Trophoblast cell (in vitro differentiated cells and primary cell): ENCODE data around the gene FHAD1.

Source experiments
- DNase-seq, 2 donors: peaks; one replicate each; pipeline ENCODE4 v3.0.0-alpha.2; 2016
- H2AFZ ChIP-seq: 2 replicates; pipeline ENCODE4 v1.6.1; 2013; ENCODE audit warnings: low read length, moderate library complexity, mild to moderate bottlenecking; ENCODE audit not compliant: insufficient read depth, poor library complexity
- H2AK5ac ChIP-seq: 2 replicates; pipeline ENCODE4 v1.6.1; 2013; ENCODE audit warnings: mild to moderate bottlenecking, low read length
- H2BK120ac ChIP-seq: 2 replicates; pipeline ENCODE4 v1.6.1; 2013; ENCODE audit warnings: low read length, mild to moderate bottlenecking, moderate library complexity; ENCODE audit not compliant: insufficient read depth, poor library complexity
- H2BK12ac ChIP-seq: 2 replicates; pipeline ENCODE4 v1.6.1; 2013; ENCODE audit warnings: mild to moderate bottlenecking, low read length, moderate library complexity
- H2BK5ac ChIP-seq: 2 replicates; pipeline ENCODE4 v1.6.1; 2013; ENCODE audit warnings: low read length, low read depth, moderate library complexity, mild to moderate bottlenecking; ENCODE audit not compliant: poor library complexity
- H3K14ac ChIP-seq: 2 replicates; pipeline ENCODE4 v1.6.1; 2013; ENCODE audit warnings: mild to moderate bottlenecking, low read length
- H3K18ac ChIP-seq: 2 replicates; pipeline ENCODE4 v1.6.1; 2013; ENCODE audit warnings: mild to moderate bottlenecking, low read length
- H3K23ac ChIP-seq: 2 replicates; pipeline ENCODE4 v1.6.1; 2013; ENCODE audit warnings: low read length
- H3K27ac ChIP-seq: 2 replicates; pipeline ENCODE4 v1.5.1; 2013; ENCODE audit warnings: low read depth, mild to moderate bottlenecking, inconsistent platforms, low read length, moderate library complexity
- H3K27me3 ChIP-seq: 2 replicates; pipeline ENCODE4 v1.6.1; 2013; ENCODE audit warnings: inconsistent platforms, mild to moderate bottlenecking, low read length, moderate library complexity; ENCODE audit not compliant: insufficient read depth
- H3K36me3 ChIP-seq, 2 experiments: 1 replicate in 1 of 2; 2 replicates in 1 of 2; pipeline ENCODE4 v1.6.1; 2013; ENCODE audit warnings: low read length in 2 of 2, mild to moderate bottlenecking in 2 of 2, moderate library complexity in 1 of 2; ENCODE audit not compliant: insufficient read depth in 2 of 2, control insufficient read depth in 1 of 2
- H3K4ac ChIP-seq: 2 replicates; pipeline ENCODE4 v1.6.1; 2013; ENCODE audit warnings: low read depth, mild to moderate bottlenecking, low read length, moderate library complexity
- H3K4me1 ChIP-seq, 2 experiments: 1 replicate in 1 of 2; 2 replicates in 1 of 2; pipeline ENCODE4 v1.6.1; 2013; ENCODE audit warnings: low read length in 2 of 2, mild to moderate bottlenecking in 2 of 2, moderate library complexity in 1 of 2; ENCODE audit not compliant: insufficient read depth in 2 of 2, control insufficient read depth in 1 of 2
- H3K4me2 ChIP-seq: 2 replicates; pipeline ENCODE4 v1.6.1; 2013; ENCODE audit warnings: inconsistent platforms, mild to moderate bottlenecking, low read length, moderate library complexity
- H3K4me3 ChIP-seq: 2 replicates; pipeline ENCODE4 v1.5.1; 2013; ENCODE audit warnings: mild to moderate bottlenecking, low read depth, low read length, inconsistent platforms
- H3K79me1 ChIP-seq: one replicate; pipeline ENCODE4 v1.6.1; 2013; ENCODE audit warnings: low read length
- H3K79me2 ChIP-seq: 2 replicates; pipeline ENCODE4 v1.6.1; 2013; ENCODE audit warnings: low read length, mild to moderate bottlenecking; ENCODE audit not compliant: control insufficient read depth, insufficient read depth, poor library complexity
- H3K9ac ChIP-seq: 2 replicates; pipeline ENCODE4 v1.6.1; 2013; ENCODE audit warnings: mild to moderate bottlenecking, low read length
- H3K9me3 ChIP-seq: 2 replicates; pipeline ENCODE4 v1.6.1; 2013; ENCODE audit warnings: low read depth, mild to moderate bottlenecking, control low read depth, inconsistent platforms, low read length; ENCODE audit not compliant: insufficient read depth
- H4K12ac ChIP-seq: 2 replicates; pipeline ENCODE4 v1.6.1; 2013; ENCODE audit warnings: low read depth, mild to moderate bottlenecking, low read length, moderate library complexity
- H4K8ac ChIP-seq: 2 replicates; pipeline ENCODE4 v1.6.1; 2013; ENCODE audit warnings: low read depth, mild to moderate bottlenecking, low read length, moderate library complexity
- H4K91ac ChIP-seq: one replicate; pipeline ENCODE4 v1.6.1; 2013; ENCODE audit warnings: low read depth, mild to moderate bottlenecking, low read length, moderate library complexity
- WGBS: extraction: QIAGEN DNeasy Blood & Tissue Kit; methylation state at CpG from one replicate; pipeline ENCODE4 v1.1.7; 2013; ENCODE audit warnings: missing lambda C conversion rate; ENCODE audit not compliant: insufficient read length, insufficient coverage; ENCODE audit errors: extremely low coverage; 5-methylcytosine and 5-hydroxymethylcytosine counted together

Gene FHAD1

DNA sequence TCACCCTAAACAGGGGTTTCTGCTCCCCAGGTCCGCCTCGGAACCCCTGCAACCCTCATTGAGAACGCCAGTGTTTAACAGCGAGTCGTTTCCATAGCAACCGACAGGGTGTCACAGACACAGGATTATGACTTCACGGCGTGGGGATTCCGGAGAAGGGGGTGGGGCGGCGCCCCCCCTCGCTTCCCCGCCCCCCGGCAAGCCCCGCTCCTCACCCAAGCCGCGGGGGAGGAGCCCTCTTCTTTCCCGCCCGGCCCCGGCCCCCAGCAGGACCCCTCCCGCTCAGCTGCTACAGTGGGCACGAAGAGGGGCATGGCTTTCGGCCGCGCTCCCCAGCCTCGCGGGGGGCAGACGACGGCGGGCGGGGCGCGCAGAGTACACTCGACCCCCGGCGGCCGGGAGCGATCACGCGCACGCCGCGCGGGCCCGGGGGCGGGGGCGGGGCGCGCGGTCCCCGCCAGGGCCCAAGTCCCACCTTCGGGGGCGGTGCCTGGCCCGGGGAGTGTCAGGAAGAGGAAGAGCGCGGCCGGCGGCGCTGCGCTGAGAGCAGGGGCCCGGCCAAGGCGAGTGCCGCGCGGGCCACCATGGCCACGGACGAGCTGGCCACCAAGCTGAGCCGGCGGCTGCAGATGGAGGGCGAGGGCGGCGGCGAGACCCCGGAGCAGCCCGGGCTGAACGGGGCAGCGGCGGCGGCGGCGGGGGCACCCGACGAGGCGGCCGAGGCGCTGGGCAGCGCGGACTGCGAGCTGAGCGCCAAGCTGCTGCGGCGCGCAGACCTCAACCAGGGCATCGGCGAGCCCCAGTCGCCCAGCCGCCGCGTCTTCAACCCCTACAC, 162.6 kb downstream of the FHAD1 start, which contains the start of gene EFHD2:
TSS of gene EFHD2 (plus strand) at position 501 of the 835 bp plus-strand sequence. CDS start at position 585, 84 bp downstream.
- Histone ChIP-seq H3K18ac (peak within 1 kb of the TSS; percentile 64), H3K9me3 (no peaks in the 10 kb centered on the region), H2AK5ac (peak within 1 kb of the TSS; percentile 50), H3K36me3 (peaks cover 0 to 2% of the 10 kb centered on the region in 2 experiments), H2BK120ac (peak within 1 kb of the TSS; percentile 23), H3K27ac (no peak within 1 kb of the TSS), H3K23ac (no peak within 1 kb of the TSS), H3K79me2 (peaks cover 2% of the 10 kb centered on the region), H3K4ac (peak within 1 kb of the TSS; percentile 18), H3K27me3 (no peaks in the 10 kb centered on the region), H4K8ac (peak within 1 kb of the TSS; percentile 75), H3K9ac (peak within 1 kb of the TSS; percentile 60), H3K4me3 (peak within 1 kb of the TSS; percentile 90), H2AFZ (peak within 1 kb of the TSS; percentile 56), H2BK5ac (peak within 1 kb of the TSS; percentile 10), H3K4me2 (peak within 1 kb of the TSS; percentile 85), H3K79me1 (peaks cover 11% of the 10 kb centered on the region), H2BK12ac (no peak within 1 kb of the TSS), H4K12ac (peak within 1 kb of the TSS; percentile 43), H3K14ac (peak within 1 kb of the TSS; percentile 67), H4K91ac (peak within 1 kb of the TSS; percentile 56), H3K4me1 (peaks cover 20 to 28% of the 10 kb centered on the region in 2 experiments)
- peak; percentile 79 to 90 for DNase-seq
- no CpG with 5 or more reads among the region's 99 CpGs for WGBS

DNA sequence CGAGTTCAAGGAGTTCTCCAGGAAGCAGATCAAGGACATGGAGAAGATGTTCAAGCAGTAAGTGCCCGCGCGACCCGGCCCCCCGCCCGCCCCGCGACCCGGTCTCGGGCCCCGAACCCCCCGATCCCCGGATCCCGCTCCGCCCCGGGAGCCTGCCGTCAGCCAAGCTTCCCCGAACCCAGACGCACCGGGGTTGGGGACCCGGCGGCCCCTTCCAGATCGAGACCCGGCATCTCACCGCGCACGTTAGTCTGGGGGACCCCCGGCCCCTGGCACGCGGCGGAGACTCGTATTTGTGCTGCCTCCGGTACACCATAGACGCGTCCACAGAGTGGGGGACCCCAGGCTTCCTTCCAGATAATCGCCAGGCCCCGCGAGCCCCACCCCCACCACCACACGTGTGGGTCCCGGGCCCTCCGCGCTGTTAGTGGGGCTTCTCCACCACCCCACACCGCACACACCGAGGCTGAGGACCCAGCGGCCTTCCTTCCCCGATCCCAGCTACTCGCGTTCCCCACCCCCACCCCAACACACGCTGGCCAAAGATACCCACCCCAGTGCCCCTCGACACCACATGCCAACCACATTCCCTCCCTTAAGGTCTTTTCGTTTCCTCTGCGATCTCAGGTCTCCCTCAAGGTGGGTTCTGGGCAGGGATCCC, 163.3 kb downstream of the FHAD1 start:
- no CpG with 5 or more reads among the region's 53 CpGs for WGBS

DNA sequence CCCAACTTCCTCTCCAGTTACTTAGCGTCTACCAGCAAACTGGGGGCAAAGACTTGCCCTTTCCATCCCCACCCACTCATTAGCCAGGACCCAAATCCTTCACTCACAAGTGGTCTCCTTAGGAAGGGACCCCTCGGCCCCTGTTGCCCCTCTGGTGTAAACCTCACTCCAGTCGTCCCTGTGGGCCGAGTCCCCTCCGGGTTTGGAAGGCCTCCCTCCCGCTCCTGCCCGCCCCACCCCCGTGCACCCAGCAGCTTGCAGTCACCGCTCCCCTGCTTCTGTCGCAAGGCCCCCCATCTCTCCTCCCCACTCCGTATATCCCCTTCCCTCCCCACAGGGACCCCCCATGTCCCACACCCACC, 163.8 kb downstream of the FHAD1 start:
- Histone ChIP-seq H3K4me2 (peak overlapping the region; percentile 85), H2BK12ac (no peak overlapping the region), H3K23ac (no peak overlapping the region), H3K4ac (peak overlapping the region; percentile 13), H2BK120ac (no peak overlapping the region), H4K91ac (no peak overlapping the region), H3K14ac (no peak overlapping the region), H4K12ac (no peak overlapping the region), H3K18ac (peak overlapping the region; percentile 22), H3K27ac (no peak overlapping the region), H4K8ac (peak overlapping the region; percentile 20), H3K27me3 (no peaks in the 10 kb centered on the region), H3K36me3 (peaks cover 0 to 2% of the 10 kb centered on the region in 2 experiments), H2BK5ac (no peak overlapping the region), H3K79me1 (peaks cover 11% of the 10 kb centered on the region), H3K79me2 (peaks cover 2% of the 10 kb centered on the region), H3K4me3 (peak overlapping the region; percentile 90), H2AFZ (no peak overlapping the region), H3K4me1 (peaks cover 23 to 31% of the 10 kb centered on the region in 2 experiments), H2AK5ac (peak overlapping the region; percentile 50), H3K9me3 (no peaks in the 10 kb centered on the region), H3K9ac (no peak overlapping the region)
- no CpG with 5 or more reads among the region's 11 CpGs for WGBS
- DNase-seq: no peak

More for the DNA sequence above, 163.3 kb downstream of the FHAD1 start:
- Histone ChIP-seq H2AK5ac (peak overlapping the region; percentile 50), H4K12ac (peak overlapping the region; percentile 43), H3K23ac (no peak overlapping the region), H3K36me3 (peaks cover 0 to 2% of the 10 kb centered on the region in 2 experiments), H3K4me2 (peak overlapping the region; percentile 85), H3K9ac (peak overlapping the region; percentile 20), H3K27ac (no peak overlapping the region), H2AFZ (peak overlapping the region; percentile 55), H2BK120ac (no peak overlapping the region), H4K91ac (peak overlapping the region; percentile 56), H4K8ac (peak overlapping the region; percentile 75), H2BK12ac (no peak overlapping the region), H3K4me1 (peaks cover 20 to 28% of the 10 kb centered on the region in 2 experiments), H3K18ac (peak overlapping the region; percentile 64), H3K9me3 (no peaks in the 10 kb centered on the region), H3K14ac (peak overlapping the region; percentile 67), H2BK5ac (no peak overlapping the region), H3K79me1 (peaks cover 11% of the 10 kb centered on the region), H3K27me3 (no peaks in the 10 kb centered on the region), H3K79me2 (peaks cover 2% of the 10 kb centered on the region), H3K4me3 (peak overlapping the region; percentile 90), H3K4ac (peak overlapping the region; percentile 18)
- no peak for DNase-seq

DNA sequence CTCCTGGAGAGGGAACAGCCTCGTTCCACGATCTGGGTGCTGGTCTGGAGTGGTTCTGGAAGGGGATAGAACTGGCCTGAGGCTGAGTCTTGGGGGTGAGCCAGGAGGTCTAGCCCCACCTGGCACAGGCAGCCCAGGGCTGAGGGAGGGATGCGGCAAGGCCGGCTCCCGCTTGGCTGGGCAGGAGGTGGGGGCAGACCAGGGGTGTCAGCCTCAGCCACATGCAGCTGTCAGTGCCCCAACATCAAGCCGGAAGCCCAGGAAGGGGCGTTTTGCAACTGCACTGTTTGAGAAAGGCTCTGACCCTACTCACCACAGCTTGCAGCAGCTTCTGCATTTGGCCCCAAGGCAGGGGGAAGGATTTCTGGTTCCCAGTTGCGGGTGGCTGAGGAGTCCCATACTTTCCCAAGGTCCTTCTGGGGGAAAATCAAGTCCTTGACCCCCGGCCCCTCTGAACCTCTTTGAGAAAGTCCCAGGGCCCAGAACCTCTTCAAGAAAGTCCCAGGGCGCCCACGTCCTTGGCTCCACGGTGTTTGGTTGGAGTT, 164.6 kb downstream of the FHAD1 start:
- Histone ChIP-seq H2BK12ac (no peak overlapping the region), H3K27me3 (no peaks in the 10 kb centered on the region), H3K23ac (no peak overlapping the region), H3K18ac (peak overlapping the region; percentile 0), H3K4ac (no peak overlapping the region), H2AFZ (no peak overlapping the region), H3K36me3 (peaks cover 0 to 2% of the 10 kb centered on the region in 2 experiments), H2BK5ac (no peak overlapping the region), H3K9me3 (no peaks in the 10 kb centered on the region), H3K79me2 (peaks cover 2% of the 10 kb centered on the region), H3K4me2 (peak overlapping the region; percentile 8), H3K4me3 (no peak overlapping the region), H3K4me1 (peaks cover 28 to 36% of the 10 kb centered on the region in 2 experiments), H3K9ac (no peak overlapping the region), H4K8ac (no peak overlapping the region), H3K14ac (no peak overlapping the region), H2BK120ac (no peak overlapping the region), H4K12ac (no peak overlapping the region), H4K91ac (no peak overlapping the region), H2AK5ac (peak overlapping the region; percentile 16), H3K27ac (no peak overlapping the region), H3K79me1 (peaks cover 11% of the 10 kb centered on the region)
- peak; percentile 55 to 64 for DNase-seq
- WGBS: no CpG with 5 or more reads among the region's 12 CpGs
